Stimulated activated CD4-positive, alpha-beta T cell treated with anti-CD3 and anti-CD28 coated beads, Interleukin-4, amount 100 ng/mL, for 4 hours (primary cell): ENCODE data around the gene ESPNL.
"Not testable (repeated sequence)": the region's sequence is repeated elsewhere in the genome, so short reads cannot be mapped to it uniquely, and the experiment has no call there.

ENCODE experiments used
- DNase-seq, 2 experiments: peaks; one replicate each; pipeline ENCODE4 v3.0.0-alpha.2; 2020

The ESPNL gene

DNA sequence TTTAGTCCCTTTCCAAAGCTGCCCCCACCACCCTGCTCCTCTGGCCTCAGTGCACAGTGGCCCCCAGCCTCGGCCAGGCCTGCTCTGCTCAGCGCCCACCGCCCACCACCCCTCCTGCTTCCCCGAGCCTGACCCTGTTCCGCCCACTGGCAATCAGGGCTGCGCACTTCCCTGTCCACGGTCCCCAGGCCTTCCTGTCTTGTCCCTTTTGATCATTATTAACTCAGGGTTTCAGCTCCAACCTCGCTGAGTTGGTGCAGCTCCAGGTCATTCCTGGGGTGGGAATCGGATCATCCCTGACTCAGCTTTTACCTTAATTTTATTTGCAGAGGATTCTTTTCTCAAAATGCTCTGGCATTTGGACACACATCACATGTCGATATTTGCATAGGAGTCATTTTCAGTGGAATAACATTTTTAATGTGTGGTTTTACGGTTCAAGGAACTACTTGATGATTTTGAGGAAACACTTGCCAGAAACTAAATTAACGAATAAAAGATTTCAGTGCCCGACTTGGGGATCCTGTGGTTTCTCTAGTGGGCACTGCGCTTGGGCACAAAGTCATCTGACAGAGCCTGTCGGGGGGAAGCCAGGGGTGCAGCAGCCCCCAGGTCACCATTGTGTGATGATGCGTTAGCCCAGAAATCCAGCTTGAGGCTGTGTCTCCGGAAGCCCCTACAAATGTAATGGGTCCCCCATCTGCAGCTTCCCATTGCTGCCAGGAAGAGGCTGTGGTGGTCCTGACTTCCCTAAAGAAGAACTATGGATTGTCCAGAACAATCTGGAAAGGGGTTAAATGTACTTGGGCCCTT is 1.0 kb upstream of the ESPNL start:
- no peak for DNase-seq

- no peak for DNase-seq
Observed at GRCh38 chr2:238099714-238100048, 459 bp upstream of the ESPNL start.

DNA sequence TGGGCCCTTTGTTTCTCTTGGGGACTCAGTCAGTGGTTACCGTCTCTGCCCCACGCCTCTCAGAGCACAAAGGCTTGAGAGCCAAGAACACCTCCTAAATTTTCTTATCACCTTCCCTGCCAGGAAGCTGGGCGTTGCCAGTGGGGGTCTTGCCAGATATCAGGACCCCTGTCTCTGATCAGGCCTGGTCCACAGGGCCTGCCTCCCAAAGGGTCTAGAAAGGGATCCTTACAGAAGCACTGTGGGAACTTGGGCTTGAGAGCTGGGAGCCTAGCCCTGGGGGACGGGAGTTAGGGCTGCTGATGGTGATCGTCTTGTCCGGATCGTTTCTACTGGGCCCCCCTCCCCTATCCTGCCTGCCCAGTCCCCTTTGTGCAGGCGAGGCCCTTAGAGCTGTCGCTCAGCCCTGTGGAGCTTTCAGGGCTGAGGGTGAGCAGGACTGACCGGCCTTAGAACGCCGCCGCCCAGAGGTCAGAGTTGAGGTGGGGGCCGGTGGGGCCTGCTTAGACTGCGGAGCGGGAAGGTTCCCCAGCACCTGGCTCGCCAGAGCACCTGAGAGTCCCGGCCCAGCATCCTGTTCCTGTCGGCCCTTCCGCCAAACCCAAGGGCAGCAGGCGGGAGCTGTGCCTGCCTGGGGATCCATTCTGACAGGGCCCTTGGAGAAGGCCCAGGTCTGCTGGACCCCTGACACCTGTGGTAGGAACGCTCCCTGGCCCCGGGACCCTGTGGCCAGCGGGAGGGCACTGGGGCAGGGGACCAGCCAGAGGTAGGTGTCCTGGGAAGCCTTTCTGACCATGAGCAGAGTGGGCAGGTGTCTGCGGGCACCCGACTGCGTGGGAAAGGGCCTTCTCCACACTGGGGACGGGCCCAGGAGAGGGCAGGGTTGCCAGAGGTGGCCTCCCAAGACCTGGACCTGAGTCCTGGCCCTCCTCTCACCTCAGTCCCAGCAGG is 956 bp downstream of the ESPNL start:
- DNase-seq, result no peak

DNA sequence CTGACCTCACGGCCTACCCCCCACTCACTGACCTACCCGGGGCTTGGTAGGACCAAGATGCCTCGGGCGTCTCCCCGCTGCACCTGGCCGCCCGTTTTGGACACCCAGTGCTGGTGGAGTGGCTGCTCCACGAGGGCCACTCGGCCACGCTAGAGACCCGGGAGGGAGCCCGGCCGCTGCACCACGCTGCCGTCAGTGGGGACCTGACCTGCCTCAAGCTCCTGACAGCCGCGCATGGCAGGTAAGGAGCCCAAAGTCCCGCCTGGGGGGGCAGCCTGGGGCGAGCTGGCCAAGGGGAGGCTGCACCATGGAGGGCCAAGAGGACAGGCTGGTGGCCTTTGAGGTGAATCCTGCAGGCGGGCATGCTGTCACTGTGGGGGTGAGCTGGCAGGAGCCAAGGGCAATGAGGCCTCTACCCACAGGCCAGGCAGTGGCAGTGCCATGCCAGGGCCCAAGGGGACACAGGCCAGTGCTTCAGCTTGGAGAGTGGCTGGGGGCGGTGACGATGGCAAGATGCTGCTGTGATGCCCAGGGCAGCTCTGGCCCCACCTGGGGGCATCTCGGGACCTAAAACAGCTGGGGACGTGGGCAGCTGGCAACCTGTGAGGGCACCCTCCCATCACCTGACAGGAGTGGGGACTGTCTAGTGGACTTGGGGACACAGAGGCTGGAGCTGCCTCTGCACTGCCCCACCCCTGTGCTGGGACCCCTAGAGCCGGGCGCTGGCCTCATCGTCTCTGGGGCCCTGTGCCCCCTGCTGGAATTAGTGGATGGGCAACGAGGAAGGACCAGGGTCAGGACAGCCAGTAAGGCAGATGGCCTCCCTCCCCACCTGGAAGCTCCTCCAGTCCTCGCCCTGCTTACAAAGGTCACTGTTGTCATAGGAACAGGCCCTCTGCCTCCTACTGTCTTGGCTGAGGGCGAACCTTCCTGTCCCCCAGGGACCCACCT is 2.0 kb downstream of the ESPNL start:
- DNase-seq, result no peak

GRCh38 chr2:238102865-238103264 is 2.7 kb downstream of the ESPNL start:
- no peak for DNase-seq

DNA sequence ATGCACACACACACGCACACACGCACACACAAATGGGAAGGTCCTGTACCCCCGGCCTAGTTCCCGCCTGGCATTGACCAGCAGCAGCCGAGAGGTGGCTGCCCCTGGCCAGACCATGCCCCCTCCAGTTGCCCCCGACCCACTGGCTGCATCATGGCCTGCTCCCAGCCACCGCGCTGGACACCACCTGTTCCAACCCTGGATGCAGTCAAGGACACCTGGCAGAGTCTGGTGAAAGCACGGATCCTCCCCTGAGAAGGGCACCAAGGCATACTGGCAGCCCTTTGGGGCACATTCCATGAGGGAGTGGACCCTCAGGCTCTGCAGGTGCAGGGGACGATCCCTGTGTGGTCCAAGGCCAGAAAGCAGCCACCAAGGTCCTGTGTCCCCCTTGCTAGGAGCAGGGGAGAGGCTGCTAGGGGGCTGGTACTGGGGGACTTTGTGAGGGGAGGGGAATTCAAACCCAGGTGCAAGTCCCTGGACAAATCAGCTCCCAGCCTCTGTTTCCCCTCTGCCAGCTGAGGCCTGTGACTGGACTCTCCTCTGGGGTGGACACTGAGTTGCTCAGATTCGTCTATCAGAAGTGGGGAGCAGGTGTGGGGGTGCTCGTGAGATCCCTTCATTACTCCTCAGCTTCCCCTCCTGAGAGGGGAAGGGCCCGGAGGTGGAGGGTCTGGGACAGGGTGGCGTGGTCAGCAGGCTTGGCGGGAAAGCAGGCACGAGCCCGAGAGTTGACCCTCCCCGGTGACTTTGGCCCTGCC is 3.5 kb downstream of the ESPNL start:
- no peak for DNase-seq

DNA sequence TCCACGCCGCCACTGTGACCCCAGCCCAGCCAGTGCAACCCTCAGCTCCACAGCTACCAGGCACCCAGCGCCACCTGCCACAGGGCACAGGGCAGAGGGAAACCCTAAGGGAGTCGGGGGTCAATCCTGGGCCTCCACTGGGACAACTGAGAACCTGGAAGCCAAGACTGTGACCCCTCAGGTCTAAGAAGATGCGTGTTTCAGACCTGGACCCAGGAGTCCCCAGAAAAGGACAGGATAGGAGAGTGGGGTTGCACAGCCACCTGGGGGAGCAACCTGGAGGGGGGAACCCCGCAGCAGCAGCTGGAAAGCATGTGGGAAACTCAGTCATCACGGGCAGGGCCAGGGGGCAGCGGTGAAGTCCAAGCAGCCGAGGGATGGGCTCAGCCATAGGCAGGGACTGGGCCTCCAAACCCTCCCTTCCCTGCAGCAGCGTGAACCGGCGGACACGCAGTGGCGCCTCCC is 4.1 kb downstream of the ESPNL start:
- DNase-seq, result no peak

DNA sequence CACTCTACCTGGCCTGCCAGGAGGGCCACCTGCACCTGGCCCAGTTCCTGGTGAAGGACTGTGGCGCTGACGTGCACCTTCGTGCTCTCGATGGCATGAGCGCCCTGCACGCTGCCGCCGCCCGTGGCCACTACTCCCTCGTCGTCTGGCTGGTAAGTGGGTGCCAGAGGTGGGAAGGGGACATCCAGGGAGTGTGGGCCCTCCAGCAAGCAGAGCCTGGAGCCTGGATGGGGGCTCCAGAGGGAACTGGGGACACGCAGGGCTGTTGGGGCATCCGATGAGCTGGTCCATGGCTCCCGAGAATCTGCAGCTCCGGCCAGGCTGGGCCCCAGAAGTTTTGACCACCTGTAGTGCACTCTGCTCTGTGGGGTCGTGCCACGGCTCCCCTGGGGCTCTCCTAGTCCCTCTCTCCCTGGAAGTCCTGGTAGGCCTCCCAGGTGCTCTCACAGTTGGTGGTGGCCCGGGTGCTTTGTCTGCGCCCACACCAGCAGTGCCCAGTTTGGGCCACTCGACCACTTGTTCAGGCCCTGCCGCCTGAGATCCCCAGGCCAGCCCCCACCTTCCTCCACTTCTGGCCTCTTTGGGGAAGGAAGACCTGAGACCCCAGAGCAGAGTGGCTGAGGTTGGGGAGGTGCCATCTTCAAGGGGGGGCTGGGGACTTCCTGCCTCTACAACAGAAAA is 4.7 kb downstream of the ESPNL start:
- DNase-seq, result no peak

- no peak for DNase-seq
Observed at GRCh38 chr2:238105506-238106338, 5.6 kb downstream of the ESPNL start.

DNA sequence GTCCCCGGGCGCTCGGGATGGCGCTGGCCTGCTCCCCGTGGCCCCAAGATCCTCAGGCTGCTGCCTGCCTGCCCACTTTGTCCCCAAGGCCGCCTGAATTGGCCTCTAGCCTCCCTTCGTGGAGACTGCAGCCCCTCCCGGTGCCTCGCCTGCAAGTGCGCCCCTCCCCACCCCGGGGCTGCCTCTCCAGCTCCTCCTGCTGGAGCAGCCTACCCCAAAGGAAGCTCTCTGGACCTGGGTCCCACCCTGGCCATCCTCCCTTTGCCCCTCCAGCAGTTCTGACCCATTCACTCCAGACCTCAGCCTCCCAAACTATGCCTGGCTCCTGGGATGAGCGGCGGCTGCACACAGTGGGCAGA is 6.2 kb downstream of the ESPNL start:
- no peak for DNase-seq

DNA sequence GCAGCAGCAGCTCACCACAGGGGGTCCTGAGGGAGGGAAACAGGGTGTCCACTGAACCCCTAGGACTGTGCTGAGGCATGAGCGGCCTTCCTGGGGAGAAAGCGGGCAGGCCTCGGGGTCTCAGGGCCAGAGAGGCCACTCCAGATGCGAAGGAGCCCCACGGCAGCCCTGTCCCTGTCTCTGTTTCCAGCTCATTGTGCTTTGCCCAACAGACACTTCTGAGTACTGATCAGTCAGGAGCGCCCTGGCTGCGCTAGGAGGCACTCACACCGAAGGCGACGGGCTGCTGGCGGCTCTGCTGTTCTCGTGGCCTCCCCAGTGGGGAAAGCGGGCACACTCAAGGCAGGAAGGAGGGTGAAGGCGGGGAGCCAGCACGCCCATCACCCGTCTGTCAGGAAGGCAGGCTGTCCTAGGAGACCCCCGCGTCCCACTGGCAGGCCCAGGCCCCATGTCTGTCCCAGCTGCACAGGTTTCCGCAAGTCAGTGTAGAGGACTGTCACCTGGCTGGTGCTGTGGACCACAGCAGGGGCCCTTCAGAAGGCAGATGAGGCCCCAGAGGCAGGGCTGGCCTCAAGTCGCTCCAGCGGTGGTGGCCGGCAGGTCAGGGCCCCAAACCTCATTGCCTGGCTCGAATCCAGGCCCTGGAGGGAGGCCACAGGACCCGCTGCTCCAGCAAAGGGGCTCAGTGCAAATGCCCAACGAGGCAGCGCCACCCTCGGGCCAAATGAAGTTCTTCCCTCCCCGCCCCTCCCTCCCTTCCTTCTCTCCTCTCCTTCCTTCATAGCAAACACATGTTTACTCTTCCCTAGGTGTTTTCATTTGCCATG is 6.8 kb downstream of the ESPNL start:
- DNase-seq, result no peak

DNA sequence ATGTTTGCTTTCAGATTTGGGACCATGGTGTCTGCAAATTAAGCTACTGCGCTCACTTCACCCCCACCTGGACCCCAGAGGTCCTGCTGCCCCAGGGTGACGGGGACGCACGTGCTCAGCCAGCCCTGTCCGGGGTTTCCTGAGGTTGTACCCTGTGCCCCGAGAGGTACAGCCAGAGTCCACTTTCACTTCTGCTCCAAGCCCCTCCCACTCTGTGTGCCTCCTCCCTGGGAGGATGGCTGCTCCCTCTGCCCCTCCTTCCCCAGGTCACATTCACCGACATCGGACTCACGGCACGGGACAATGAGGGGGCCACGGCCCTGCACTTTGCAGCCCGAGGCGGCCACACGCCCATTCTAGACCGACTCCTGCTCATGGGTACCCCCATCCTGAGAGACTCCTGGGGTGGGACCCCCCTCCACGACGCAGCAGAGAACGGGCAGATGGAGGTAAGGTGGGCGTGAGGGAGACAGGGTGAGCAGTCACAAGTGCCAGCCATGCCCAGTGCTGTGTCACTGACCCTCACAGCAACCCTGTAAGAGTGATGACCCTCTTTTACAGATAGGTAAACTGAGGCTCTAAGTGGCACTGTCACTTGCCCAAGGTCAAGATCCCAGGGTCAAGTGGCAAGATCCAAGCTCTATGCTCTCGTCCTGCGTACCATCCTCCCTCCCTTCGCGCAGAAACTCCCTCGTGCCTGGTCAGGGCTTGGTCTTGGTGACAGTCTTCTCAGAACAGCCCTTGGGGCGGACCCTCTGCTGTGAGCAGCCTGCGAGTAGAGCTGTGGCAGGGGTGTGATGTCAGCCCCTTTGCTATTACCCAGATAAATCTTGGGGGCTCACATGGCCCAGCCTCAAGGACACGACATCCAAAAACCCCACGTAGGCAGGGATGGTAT is 7.6 kb downstream of the ESPNL start:
- DNase-seq, result no peak

DNA sequence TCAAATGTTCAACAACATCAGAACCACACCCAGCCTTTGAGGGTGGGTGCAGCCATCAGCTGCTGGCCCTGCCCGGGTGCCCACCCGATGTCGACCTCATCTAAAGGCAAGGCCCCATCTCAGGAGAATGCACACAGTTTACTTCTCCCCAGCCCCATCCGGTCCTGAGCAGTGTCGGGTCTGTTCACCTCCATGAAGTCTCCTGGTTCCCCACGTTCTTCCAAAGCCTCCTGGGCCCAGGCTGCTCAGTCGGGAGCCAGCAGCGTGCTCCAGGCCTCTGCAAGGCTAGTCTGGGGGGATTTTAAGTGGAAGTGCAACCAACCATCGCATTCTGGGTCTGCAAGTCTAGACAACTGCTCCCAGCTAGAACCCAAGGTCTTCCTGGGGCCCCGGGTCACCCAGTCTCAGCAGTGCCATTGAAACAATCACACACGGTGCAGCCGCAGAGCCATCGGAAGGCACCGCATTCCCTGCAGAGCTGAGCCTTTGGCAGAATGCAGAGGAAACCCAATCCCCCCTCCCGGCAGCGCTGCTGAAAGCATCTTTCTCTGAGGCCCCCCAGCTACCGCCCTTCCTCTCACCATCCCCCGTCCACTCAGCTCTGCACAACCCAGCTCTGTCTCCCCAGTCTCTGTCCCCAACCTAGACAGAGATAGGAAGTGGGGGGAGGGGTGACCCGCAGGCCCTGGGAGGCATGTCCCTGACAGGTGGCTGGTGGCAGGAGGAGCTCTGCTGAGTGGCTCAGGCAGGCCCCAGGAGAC is 8.5 kb downstream of the ESPNL start:
- DNase-seq, result no peak

- DNase-seq, result no peak
Observed at GRCh38 chr2:238113611-238114010, 13.5 kb downstream of the ESPNL start.

GRCh38 chr2:238114331-238114841 is 14.2 kb downstream of the ESPNL start:
- no peak for DNase-seq

DNA sequence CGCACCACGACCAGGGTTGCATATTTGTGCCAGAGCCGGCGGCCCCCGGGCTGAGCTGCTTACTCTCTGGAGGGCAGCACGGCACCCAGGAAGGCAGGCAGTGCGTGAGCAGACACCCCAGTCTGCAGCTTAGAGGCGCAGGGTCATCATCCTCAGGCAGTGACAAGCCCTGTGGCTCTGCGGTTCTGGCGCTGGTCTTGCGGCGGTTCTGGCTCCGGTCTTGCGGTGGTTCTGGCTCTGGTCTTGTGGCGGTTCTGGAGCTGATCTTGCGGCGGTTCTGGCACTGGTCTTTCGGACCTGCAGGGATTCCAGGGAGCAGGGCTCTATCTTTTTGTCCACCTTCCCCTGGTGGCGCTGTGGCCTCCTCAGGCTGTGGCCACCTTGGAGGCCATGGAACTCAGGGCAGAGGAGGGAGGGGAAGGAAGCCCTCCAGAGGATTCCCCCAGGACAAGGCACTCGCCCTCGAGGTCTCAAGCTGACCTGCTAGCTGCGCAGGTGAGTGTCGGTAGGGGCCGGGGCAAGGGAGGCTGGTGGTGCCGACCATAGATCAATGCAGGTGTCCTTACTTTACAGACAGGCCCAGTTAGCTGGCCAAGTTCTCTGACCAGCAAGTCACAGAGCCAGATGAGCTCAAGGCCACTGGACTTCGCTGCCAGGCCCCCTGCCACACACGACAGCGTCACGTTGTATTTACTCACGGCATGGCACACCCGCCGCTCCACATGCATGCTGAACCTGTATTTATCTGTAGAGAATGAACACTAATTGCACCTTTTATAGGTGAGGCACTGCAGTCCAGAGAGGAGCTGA is 14.9 kb downstream of the ESPNL start:
- no peak for DNase-seq

GRCh38 chr2:238115709-238116108 is 15.6 kb downstream of the ESPNL start:
- not testable (repeated sequence) for DNase-seq
